H1 (cell line): ENCODE results near the gene MED28.

Source experiments
- BCL11A ChIP-seq, 2 experiments: IDR thresholded peaks; one replicate each; pipeline ENCODE4 v1.6.1; 2011; ENCODE audit warnings: low read depth in 2 of 2, low read length in 2 of 2, mild to moderate bottlenecking in 2 of 2
- CBX5 ChIP-seq: fragments of 300-800, 300-1000 bp; sonication (generic); IDR thresholded peaks from 2 replicates; pipeline ENCODE4 v1.7.1; 2016; ENCODE audit warnings: antibody characterized with exemption, low read length, low read depth
- CBX8 ChIP-seq: fragments of 300-800, 300-1000 bp; sonication (generic); IDR thresholded peaks from 2 replicates; pipeline ENCODE4 v1.7.1; 2016; ENCODE audit warnings: low read depth, low read length, borderline replicate concordance
- EZH2 ChIP-seq: fragments of 200-600 bp; sonication (generic); IDR thresholded peaks from 2 replicates; pipeline ENCODE4 v1.7.1; 2012; ENCODE audit warnings: low read depth, mild to moderate bottlenecking, moderate library complexity, low read length, inconsistent platforms; ENCODE audit not compliant: severe bottlenecking
- GABPA ChIP-seq: IDR thresholded peaks from 2 replicates; pipeline ENCODE4 v1.6.1; 2011; ENCODE audit warnings: mild to moderate bottlenecking, low read length, moderate library complexity, borderline replicate concordance; ENCODE audit not compliant: insufficient read depth
- POLR2A ChIP-seq, 2 experiments: IDR thresholded peaks; 1 replicate in 1 of 2; 2 replicates in 1 of 2; pipeline ENCODE4 v1.6.1; 2011; ENCODE audit warnings: low read depth in 2 of 2, low read length in 2 of 2, mild to moderate bottlenecking in 2 of 2; ENCODE audit errors: control extremely low read depth in 1 of 2

DNA sequence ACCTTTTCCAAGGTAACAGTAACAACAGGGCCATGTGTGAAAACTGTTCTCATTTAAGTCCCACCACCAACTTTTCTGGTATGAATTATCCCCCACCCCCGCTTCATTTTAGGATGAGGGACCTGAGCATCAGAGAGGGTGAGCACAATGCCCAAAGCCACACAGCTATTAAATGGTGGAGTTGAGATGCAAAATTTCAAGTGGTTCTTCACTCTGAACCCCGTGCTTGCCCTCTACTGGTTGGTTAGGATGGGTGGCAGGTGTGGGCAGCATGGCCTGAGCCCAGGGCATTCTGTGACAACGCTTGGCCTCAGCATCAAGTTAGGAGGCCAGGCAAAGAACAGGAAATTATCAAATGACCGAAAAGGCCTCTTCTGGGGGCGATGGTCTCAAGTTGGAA lies 33.5 kb downstream of the MED28 start:
- no peak for TF ChIP-seq GABPA
- no peak for TF ChIP-seq EZH2
- TF ChIP-seq POLR2A (IDR thresholded peaks at IDR 0.05; ENCODE audit: control extremely low read depth in 1 of 2, low read depth in 2 of 2, low read length in 2 of 2) = no peak
- TF ChIP-seq CBX8 = no peak
- TF ChIP-seq CBX5 = no peak
- no peak for TF ChIP-seq BCL11A (IDR thresholded peaks at IDR 0.05; ENCODE audit: low read depth in 2 of 2, low read length in 2 of 2)
